Upper lobe of left lung (tissue), 6 donors: Measurements from ENCODE around the gene ZC3HAV1L. TPM values are rescaled to one million over a fixed set of nuclear protein-coding genes. Genes with fewer than 3 reads are reported as not detected.

Source experiments
- ATAC-seq, 2 donors: fragments of 200-7000 bp; cut with Tn5 transposase; one replicate each; pipeline ENCODE4 v1.9.1; 2022; ENCODE audit warnings: mild to moderate bottlenecking in 2 of 2, moderate library complexity in 2 of 2; ENCODE audit not compliant: low FRiP score in 2 of 2
- DNase-seq, 2 donors: peaks; one replicate each; pipeline ENCODE4 v3.0.0-alpha.2; 2019 to 2020
- H3K27ac ChIP-seq, 4 donors: fragments of 200-600 bp; sonication (generic); one replicate each; pipeline ENCODE4 v1.5.1; 2016 to 2019
- H3K27me3 ChIP-seq, 4 donors: fragments of 200-600 bp; sonication (generic); one replicate each; pipeline ENCODE4 v1.5.1; 2017 to 2019
- H3K36me3 ChIP-seq, 4 donors: fragments of 200-600 bp; sonication (generic); one replicate each; pipeline ENCODE4 v1.5.1; 2016 to 2019
- H3K4me1 ChIP-seq, 4 donors: fragments of 200-600 bp; sonication (generic); one replicate each; pipeline ENCODE4 v1.5.1; 2018 to 2019
- H3K4me3 ChIP-seq, 4 donors: fragments of 200-600 bp; sonication (generic); one replicate each; pipeline ENCODE4 v1.5.1; 2017 to 2019; ENCODE audit warnings: mild to moderate bottlenecking in 2 of 4, moderate library complexity in 1 of 4
- H3K9me3 ChIP-seq, 4 donors: fragments of 200-600 bp; sonication (generic); one replicate each; pipeline ENCODE4 v1.5.1; 2018 to 2019
- CTCF ChIP-seq, 6 experiments: fragments of 450-650 bp in 4 of 6; fragments of 200-600 bp in 2 of 6; sonication (generic) in 2 of 6; IDR thresholded peaks; one replicate each; pipeline ENCODE4 v1.5.1; 2016 to 2019; ENCODE audit warnings: antibody characterized with exemption in 6 of 6
- EP300 ChIP-seq, 4 donors: sonication (generic); formaldehyde crosslinking; IDR thresholded peaks; one replicate each; pipeline ENCODE4 v1.5.1; 2017; ENCODE audit warnings: antibody characterized with exemption in 4 of 4, control low read depth in 2 of 4
- POLR2A ChIP-seq, 4 donors: fragments of 450-650 bp; IDR thresholded peaks; one replicate each; pipeline ENCODE4 v1.5.1; 2016 to 2017; ENCODE audit warnings: antibody characterized with exemption in 4 of 4, mild to moderate bottlenecking in 2 of 4
- POLR2AphosphoS5 ChIP-seq, 2 donors: sonication (generic); formaldehyde crosslinking; IDR thresholded peaks; one replicate each; pipeline ENCODE4 v1.5.1; 2017; ENCODE audit warnings: antibody characterized with exemption in 2 of 2
- WGBS, 2 donors: methylation state at CpG; one replicate each; pipeline ENCODE4 v1.1.5; 2017 to 2018; 5-methylcytosine and 5-hydroxymethylcytosine counted together
- total RNA-seq, 6 donors: library from RNA; depleted of rRNA in 4 of 6; stranded (reverse); fragments of >200 nt in 4 of 6; gene quantifications; one replicate each; pipeline versions ENCODE4 v1.1.0 to v1.2.1, GENCODE V29; 2016 to 2021
- donor health status: DM: no; HTN: no; CAD: no; lungs with moderate emphysema.
- donor health status: DM: no; HTN: yes; CAD: no; lungs with severe emphysema.

Gene ZC3HAV1L
- total RNA-seq, 6 donors from 2014 or later: 3.4 to 12.6 (median 8.3) TPM

GRCh38 chr7:139065323-139065722 lies 29.5 kb upstream of the ZC3HAV1L start:
- Histone ChIP-seq H3K4me3 (no peak overlapping the region), H3K9me3 (no peaks in the 10 kb centered on the region), H3K4me1 (peaks cover 0 to 3% (median 1%) of the 10 kb centered on the region in 4 donors), H3K27ac (no peak overlapping the region), H3K36me3 (peaks cover 24 to 99% (median 67%) of the 10 kb centered on the region in 4 donors), H3K27me3 (no peaks in the 10 kb centered on the region)
- no peak for ATAC-seq
- WGBS, 2 donors: 54 to 77% methylated on average over 11 of the region's 11 CpGs
- TF ChIP-seq EP300 (IDR thresholded peaks at IDR 0.05) (no peak), CTCF (IDR thresholded peaks at IDR 0.05) (no peak), POLR2A (IDR thresholded peaks at IDR 0.05) (no peak), POLR2AphosphoS5 (IDR thresholded peaks at IDR 0.05) (no peak)
- DNase-seq: no peak

GRCh38 chr7:139061416-139061815 lies 25.6 kb upstream of the ZC3HAV1L start:
- Histone ChIP-seq H3K4me1 (peaks cover 0 to 15% (median 8%) of the 10 kb centered on the region in 4 donors), H3K27ac (peak overlapping the region in 1 of 4 donors; percentile 71), H3K4me3 (no peak overlapping the region), H3K27me3 (no peaks in the 10 kb centered on the region), H3K36me3 (peaks cover 14 to 94% (median 62%) of the 10 kb centered on the region in 4 donors), H3K9me3 (no peaks in the 10 kb centered on the region)
- no peak for ATAC-seq
- TF ChIP-seq EP300 (IDR thresholded peaks at IDR 0.05) (no peak), CTCF (IDR thresholded peaks at IDR 0.05) (no peak), POLR2A (IDR thresholded peaks at IDR 0.05) (no peak), POLR2AphosphoS5 (IDR thresholded peaks at IDR 0.05) (no peak)
- WGBS, 2 donors: 78 to 84% methylated on average over 5 of the region's 5 CpGs
- no peak for DNase-seq

GRCh38 chr7:139060695-139061237 lies 24.9 kb upstream of the ZC3HAV1L start:
- WGBS, 2 donors: 82% methylated on average over 5 of the region's 5 CpGs
- H3K4me3 ChIP-seq: no peak overlapping the region
- no peak for ATAC-seq
- peaks cover 9 to 92% (median 59%) of the 10 kb centered on the region in 4 donors for H3K36me3 ChIP-seq
- no peak for DNase-seq
- H3K27me3 ChIP-seq: no peaks in the 10 kb centered on the region
- TF ChIP-seq CTCF (IDR thresholded peaks at IDR 0.05): no peak
- no peak for TF ChIP-seq POLR2A (IDR thresholded peaks at IDR 0.05)
- TF ChIP-seq EP300 (IDR thresholded peaks at IDR 0.05): no peak
- TF ChIP-seq POLR2AphosphoS5 (IDR thresholded peaks at IDR 0.05): no peak
- peak overlapping the region in 3 of 4 donors; percentile 16 to 71 (median 21) for H3K27ac ChIP-seq
- no peaks in the 10 kb centered on the region for H3K9me3 ChIP-seq
- H3K4me1 ChIP-seq: peaks cover 0 to 15% (median 8%) of the 10 kb centered on the region in 4 donors

- H3K27ac ChIP-seq: peak overlapping the region in 3 of 4 donors; percentile 48 to 71 (median 58)
- no peak for DNase-seq
- peaks cover 8 to 92% (median 58%) of the 10 kb centered on the region in 4 donors for H3K36me3 ChIP-seq
Measured at GRCh38 chr7:139059905-139060304, 24.1 kb upstream of the ZC3HAV1L start.

More at GRCh38 chr7:139059905-139060304, 24.1 kb upstream of the ZC3HAV1L start:
- Histone ChIP-seq H3K27me3 (no peaks in the 10 kb centered on the region), H3K4me1 (peaks cover 0 to 15% (median 8%) of the 10 kb centered on the region in 4 donors), H3K9me3 (no peaks in the 10 kb centered on the region), H3K4me3 (no peak overlapping the region)
- 46 to 47% methylated on average over 1 of the region's 1 CpG for WGBS, 2 donors
- TF ChIP-seq EP300 (IDR thresholded peaks at IDR 0.05): no peak
- no peak for TF ChIP-seq POLR2AphosphoS5 (IDR thresholded peaks at IDR 0.05)
- no peak for TF ChIP-seq POLR2A (IDR thresholded peaks at IDR 0.05)
- no peak for TF ChIP-seq CTCF (IDR thresholded peaks at IDR 0.05)
- no peak for ATAC-seq
